Fibroblast of skin of left biceps (primary cell): ENCODE data around the gene METTL9.
"Not testable (repeated sequence)": the region's sequence is repeated elsewhere in the genome, so short reads cannot be mapped to it uniquely, and the experiment has no call there.

Experiments used
- DNase-seq, 2 experiments: peaks; one replicate each; pipeline ENCODE4 v3.0.0-alpha.2; 2013; ENCODE audit warnings: low read depth in 2 of 2

The METTL9 gene

GRCh38 chr16:21637032-21637968 lies 37.9 kb downstream of the METTL9 start:
- no peak for DNase-seq

GRCh38 chr16:21638573-21638975 lies 39.2 kb downstream of the METTL9 start:
- DNase-seq: peak; percentile 8 to 14

DNA sequence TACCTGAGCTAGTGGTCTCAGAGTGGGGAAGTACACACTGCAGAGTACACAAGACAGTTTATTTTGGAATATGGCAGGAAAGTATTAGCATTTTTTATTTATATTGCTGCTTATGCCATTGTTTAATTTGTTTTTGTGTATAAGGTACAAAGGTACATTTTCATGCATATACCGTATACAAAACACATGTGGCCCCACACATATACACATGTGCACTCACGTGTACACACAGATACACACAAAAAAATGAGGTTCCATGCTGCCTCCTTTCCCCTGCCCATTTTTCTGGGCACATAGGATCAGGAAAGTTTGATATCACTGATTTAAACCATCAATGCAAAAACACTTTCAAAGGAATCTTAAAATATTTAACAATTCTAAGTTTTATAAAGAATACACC lies 40.1 kb downstream of the METTL9 start:
- no peak for DNase-seq

GRCh38 chr16:21641916-21642315 lies 42.5 kb downstream of the METTL9 start:
- no peak for DNase-seq

GRCh38 chr16:21642861-21643260 lies 43.5 kb downstream of the METTL9 start:
- DNase-seq: no peak

- DNase-seq: no peak
Observed at GRCh38 chr16:21643785-21644184, 44.4 kb downstream of the METTL9 start.

DNA sequence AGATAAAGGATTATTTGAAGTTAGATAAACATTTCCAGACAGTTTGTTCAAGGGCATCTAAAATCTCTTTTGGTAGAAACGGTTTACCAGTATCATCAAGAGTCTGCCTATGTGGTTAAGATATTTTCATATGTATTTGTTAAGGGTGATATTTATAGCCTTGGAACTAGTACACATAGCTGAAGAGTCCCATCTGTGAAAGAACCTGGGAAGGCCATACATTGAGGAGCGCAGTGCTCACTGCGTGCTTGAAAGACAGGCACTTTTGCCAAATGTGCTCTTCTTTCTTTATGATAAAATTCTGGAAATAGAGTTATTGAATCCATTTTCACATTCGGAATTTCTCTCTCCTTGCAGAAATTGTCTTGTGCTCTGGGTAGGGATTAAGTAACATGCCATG lies 45.3 kb downstream of the METTL9 start:
- DNase-seq: no peak

DNA sequence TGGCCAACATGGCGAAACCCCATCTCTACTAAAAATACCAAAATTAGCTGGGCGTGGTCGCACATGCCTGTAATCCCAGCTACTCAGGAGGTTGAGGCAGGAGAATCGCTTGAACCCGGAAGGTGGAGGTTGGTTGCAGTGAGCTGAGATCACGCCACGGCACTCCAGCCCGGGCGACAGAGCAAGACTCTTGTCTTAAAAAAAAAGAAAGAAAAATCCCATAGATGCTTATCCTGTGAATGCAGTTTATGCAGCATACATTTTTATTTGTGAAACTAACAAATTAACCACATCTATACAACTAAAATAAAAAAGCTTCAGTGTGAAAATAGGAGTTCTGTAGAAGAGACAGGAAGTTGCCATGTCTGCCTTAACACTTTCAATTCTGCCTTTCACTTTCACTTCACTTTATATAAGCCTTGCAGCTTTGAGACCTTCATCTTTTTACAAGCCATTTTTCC lies 45.9 kb downstream of the METTL9 start:
- no peak for DNase-seq

- DNase-seq: no peak
Observed at GRCh38 chr16:21646091-21646490, 46.7 kb downstream of the METTL9 start.

- DNase-seq: no peak
Observed at GRCh38 chr16:21646721-21647561, 47.6 kb downstream of the METTL9 start.

- DNase-seq: no peak
Observed at GRCh38 chr16:21647562-21648164, 48.3 kb downstream of the METTL9 start.

DNA sequence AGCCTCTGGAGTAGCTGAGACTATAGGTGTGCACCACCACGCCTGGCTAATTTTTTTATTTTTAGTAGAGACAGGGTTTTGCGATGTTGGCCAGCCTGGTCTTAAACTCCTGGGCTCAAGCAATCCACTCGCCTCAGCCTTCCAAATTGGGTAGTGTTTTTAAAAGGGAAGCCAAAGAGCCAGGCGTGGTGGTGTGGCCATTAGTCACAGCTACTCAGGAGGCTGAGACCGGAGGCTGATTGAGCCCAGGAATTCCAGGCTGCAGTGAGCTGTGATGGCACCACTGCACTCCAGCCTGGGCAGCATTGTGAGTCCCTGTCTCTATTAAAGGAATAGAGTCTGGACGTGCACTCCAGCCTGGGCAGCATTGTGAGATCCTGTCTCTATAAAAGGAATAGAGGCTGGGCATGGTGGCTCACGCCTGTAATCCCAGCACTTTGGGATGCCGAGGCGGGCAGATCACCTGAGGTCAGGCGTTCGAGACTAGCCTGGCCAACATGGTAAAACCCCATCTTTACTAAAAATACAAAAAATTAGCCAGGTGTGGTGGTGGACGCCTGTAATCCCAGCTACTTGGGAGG lies 50.5 kb downstream of the METTL9 start:
- not testable (repeated sequence) for DNase-seq

GRCh38 chr16:21650521-21650920 lies 51.1 kb downstream of the METTL9 start:
- no peak for DNase-seq

GRCh38 chr16:21651515-21651914 lies 52.1 kb downstream of the METTL9 start:
- no peak for DNase-seq

GRCh38 chr16:21652453-21652852 lies 53.1 kb downstream of the METTL9 start, which contains the start of gene IGSF6:
TSS of gene IGSF6 (minus strand) at chr16:21652608. CDS start at chr16:21652598, 10 bp downstream.
- no peak for DNase-seq

DNA sequence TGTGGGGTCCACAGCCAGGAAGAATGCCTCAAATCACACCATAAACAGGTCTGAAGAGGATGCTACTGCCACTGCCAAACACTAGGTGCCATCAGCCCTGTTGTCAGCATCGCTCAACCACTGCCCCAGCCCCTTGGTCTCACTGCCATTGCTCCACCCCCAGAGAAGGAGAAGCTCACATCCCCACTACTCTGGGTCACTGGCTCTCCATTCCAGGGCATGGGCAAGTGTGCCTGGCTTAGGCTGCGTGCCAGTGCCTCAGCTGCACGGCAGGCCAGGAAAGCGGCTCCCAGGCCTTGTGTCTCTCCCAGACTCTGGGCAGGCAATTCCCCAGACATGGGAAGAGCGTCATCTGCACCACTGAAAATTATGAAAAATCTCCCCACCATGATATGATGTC lies 54.2 kb downstream of the METTL9 start:
- no peak for DNase-seq

DNA sequence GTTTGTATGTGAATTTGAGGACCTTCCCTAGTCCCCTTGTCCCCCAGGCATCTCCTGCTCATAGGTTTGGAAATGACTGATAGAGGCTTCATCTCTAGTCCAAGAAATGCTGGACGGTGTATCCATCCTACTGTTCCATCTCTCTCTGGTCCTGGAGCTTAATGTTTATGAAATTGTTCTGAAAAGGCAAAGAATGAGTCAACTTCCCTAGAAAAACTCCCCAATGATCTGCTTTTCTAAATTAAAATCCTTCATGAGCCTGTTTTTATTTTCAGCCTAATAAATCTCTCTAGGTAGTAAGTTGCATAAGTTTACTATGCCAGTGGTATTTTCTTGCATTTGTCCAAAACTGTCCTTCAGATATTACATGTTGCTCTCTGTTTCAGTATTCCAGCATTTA lies 55.1 kb downstream of the METTL9 start:
- no peak for DNase-seq

GRCh38 chr16:21654881-21655280 lies 55.5 kb downstream of the METTL9 start:
- no peak for DNase-seq

GRCh38 chr16:21656795-21657768 lies 57.7 kb downstream of the METTL9 start:
- peak; percentile 10 to 16 for DNase-seq

DNA sequence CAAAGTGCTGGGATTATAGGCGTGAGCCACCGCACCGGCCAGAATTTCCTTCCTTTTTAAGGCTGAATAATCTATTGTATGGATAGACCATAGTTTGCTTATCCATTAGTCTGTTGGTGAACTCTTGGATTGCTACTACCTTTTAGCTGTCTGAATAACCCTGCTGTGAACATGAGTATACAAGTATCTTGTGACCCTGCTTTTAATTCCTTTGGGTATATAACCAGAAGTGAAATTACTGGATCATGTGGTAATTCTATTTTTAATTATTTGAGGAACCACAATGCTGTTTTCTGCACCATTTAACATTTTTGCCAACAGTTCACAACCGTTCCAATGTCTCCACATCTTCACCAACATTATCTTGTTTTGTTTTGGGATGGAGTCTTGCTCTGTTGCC lies 59.7 kb downstream of the METTL9 start:
- DNase-seq: no peak
